ENCODE results near the gene HEATR3.

The HEATR3 gene

GRCh38 chr16:50093607-50094539, 28.1 kb downstream of the HEATR3 start:
- Histone ChIP-seq H3K27ac (ENCODE audit: insufficient read depth, low read length, poor library complexity, severe bottlenecking) (no peak overlapping the region), H3K36me3 (ENCODE audit: control insufficient read depth, insufficient read depth, low read length) (peaks cover 10% of the 10 kb centered on the region), H3K4me1 (ENCODE audit: control insufficient read depth, insufficient read depth, low read length, poor library complexity, severe bottlenecking) (no peaks in the 10 kb centered on the region), H3K27me3 (replicated peaks; ENCODE audit: control insufficient read depth, insufficient read depth, low read length, poor library complexity, severe bottlenecking) (no peaks in the 10 kb centered on the region), H3K9me3 (ENCODE audit: control insufficient read depth, low read length) (no peaks in the 10 kb centered on the region), H3K4me3 (ENCODE audit: insufficient read depth, low read depth, low read length, poor library complexity, severe bottlenecking) (no peak overlapping the region)
- peak in 2 of 3 donors; percentile 2 to 3 for DNase-seq

DNA sequence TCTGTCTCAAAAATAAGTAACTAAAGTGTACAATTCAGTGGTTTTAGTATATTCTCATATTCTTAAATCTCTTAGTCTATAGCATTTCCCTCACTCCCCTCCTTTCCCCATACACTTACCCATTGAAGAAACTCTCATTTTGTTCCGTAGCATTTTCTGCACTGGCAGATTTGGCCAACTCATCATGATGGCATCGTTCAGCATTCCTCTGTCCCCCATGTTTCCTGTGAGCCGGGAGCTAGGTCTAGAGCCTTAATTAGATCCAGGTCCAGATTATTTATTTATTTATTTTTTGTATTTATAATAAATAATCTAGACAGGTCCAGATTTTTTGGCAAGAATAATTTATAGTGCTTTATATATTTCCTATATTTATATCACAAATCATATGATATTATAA, 31.0 kb downstream of the HEATR3 start:
- peaks cover 20% of the 10 kb centered on the region for H3K36me3 ChIP-seq (ENCODE audit: control insufficient read depth, insufficient read depth, low read length)
- no peak overlapping the region for H3K27ac ChIP-seq (ENCODE audit: insufficient read depth, low read length, poor library complexity, severe bottlenecking)
- no peaks in the 10 kb centered on the region for H3K27me3 ChIP-seq (replicated peaks; ENCODE audit: control insufficient read depth, insufficient read depth, low read length, poor library complexity, severe bottlenecking)
- DNase-seq: no peak
- no peaks in the 10 kb centered on the region for H3K4me1 ChIP-seq (ENCODE audit: control insufficient read depth, insufficient read depth, low read length, poor library complexity, severe bottlenecking)
- no peaks in the 10 kb centered on the region for H3K9me3 ChIP-seq (ENCODE audit: control insufficient read depth, low read length)
- H3K4me3 ChIP-seq (ENCODE audit: insufficient read depth, low read depth, low read length, poor library complexity, severe bottlenecking): no peak overlapping the region

DNA sequence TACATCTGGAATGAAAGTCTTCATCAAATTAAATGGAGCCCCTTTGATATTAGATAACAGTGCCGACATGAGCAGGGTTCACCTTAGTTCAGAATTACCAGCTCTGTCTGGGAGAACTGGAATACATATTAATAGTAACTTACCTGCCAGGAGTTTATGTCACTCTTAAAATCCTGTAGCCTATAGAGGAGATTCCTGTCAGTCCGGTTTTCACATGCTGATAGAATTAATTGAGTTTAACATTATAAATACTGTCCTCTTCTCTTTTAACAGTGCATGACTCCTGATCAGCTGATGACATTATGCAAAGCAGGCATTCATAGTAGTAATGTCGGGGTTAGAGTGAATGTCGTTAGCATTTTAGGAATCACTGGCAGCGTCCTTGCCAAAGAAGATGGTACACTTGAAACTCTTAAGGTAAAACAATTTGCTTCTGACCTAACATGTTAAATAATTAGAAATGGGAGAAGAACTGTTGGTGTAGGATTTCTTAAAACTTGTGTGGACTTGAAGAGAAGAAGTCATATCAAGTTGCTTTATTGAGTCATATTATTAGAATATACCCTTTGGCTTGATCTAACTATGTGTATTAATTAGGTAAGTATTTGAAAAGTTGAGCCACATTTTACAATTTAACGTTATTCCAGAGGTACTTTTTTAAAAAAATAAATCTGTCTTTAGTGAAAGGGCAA, 34.3 kb downstream of the HEATR3 start:
- no peak overlapping the region for H3K27ac ChIP-seq (ENCODE audit: insufficient read depth, low read length, poor library complexity, severe bottlenecking)
- H3K36me3 ChIP-seq (ENCODE audit: control insufficient read depth, insufficient read depth, low read length): peaks cover 41% of the 10 kb centered on the region
- no peak for DNase-seq

DNA sequence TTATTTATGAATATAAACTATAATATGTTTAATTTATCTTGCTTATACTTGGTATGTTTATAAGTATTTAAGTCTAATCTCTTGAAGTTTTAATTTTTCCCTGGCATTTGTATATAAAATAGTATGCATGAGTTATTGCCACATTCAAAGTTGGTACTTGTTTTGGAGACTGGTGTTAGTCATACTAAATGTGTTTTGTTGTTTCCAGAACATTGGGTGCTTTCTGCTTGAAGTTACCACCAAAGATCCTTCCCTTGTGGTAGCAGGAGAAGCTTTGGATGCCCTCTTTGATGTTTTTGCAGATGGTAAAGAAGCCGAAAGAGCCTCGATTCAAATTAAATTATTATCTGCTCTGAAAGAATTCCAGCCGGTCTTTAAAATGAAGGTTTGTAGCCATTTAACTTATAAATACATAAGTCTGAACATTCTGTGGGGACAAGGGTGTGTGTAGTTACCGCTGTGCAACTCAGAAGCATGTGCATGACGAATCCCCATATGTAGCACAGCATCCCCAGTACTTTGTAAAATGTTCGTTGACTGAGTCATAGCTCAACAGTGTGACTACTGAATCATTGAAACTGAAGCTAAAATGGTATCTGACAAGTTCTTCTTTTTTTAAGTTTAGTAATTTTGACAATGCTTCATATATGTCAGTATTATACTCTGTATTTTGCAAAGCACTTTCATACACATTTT, 36.4 kb downstream of the HEATR3 start:
- Histone ChIP-seq H3K36me3 (ENCODE audit: control insufficient read depth, insufficient read depth, low read length) (peaks cover 38% of the 10 kb centered on the region), H3K4me3 (ENCODE audit: insufficient read depth, low read depth, low read length, poor library complexity, severe bottlenecking) (no peak overlapping the region), H3K27ac (ENCODE audit: insufficient read depth, low read length, poor library complexity, severe bottlenecking) (no peak overlapping the region), H3K4me1 (ENCODE audit: control insufficient read depth, insufficient read depth, low read length, poor library complexity, severe bottlenecking) (no peaks in the 10 kb centered on the region), H3K27me3 (replicated peaks; ENCODE audit: control insufficient read depth, insufficient read depth, low read length, poor library complexity, severe bottlenecking) (no peaks in the 10 kb centered on the region), H3K9me3 (ENCODE audit: control insufficient read depth, low read length) (no peaks in the 10 kb centered on the region)
- no peak for DNase-seq

More for the DNA sequence above, 34.3 kb downstream of the HEATR3 start:
- H3K4me3 ChIP-seq (ENCODE audit: insufficient read depth, low read depth, low read length, poor library complexity, severe bottlenecking): no peak overlapping the region
- no peaks in the 10 kb centered on the region for H3K27me3 ChIP-seq (replicated peaks; ENCODE audit: control insufficient read depth, insufficient read depth, low read length, poor library complexity, severe bottlenecking)
- no peaks in the 10 kb centered on the region for H3K9me3 ChIP-seq (ENCODE audit: control insufficient read depth, low read length)
- H3K4me1 ChIP-seq (ENCODE audit: control insufficient read depth, insufficient read depth, low read length, poor library complexity, severe bottlenecking): no peaks in the 10 kb centered on the region

DNA sequence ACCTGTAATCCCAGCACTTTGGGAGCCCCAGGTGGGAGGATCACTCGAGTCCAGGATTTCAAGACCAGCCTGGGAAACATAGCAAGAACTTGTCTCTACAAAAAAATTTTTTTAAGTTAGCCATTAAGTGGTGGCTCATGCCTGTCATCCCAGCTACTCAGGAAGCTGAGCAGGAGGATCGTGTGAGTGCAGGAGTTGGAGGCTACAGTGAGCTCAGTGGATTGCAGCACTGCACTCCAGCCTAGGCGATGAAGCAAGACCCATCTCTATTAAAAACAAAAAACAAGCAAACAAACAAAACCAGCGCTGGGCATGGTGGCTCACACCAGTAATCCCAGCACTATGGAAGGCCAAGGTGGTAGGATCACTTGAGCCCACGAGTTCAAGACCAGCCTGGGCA, 38.0 kb downstream of the HEATR3 start:
- no peak overlapping the region for H3K27ac ChIP-seq (ENCODE audit: insufficient read depth, low read length, poor library complexity, severe bottlenecking)
- H3K36me3 ChIP-seq (ENCODE audit: control insufficient read depth, insufficient read depth, low read length): peaks cover 38% of the 10 kb centered on the region
- H3K4me1 ChIP-seq (ENCODE audit: control insufficient read depth, insufficient read depth, low read length, poor library complexity, severe bottlenecking): no peaks in the 10 kb centered on the region
- H3K9me3 ChIP-seq (ENCODE audit: control insufficient read depth, low read length): no peaks in the 10 kb centered on the region
- H3K4me3 ChIP-seq (ENCODE audit: insufficient read depth, low read depth, low read length, poor library complexity, severe bottlenecking): no peak overlapping the region
- H3K27me3 ChIP-seq (replicated peaks; ENCODE audit: control insufficient read depth, insufficient read depth, low read length, poor library complexity, severe bottlenecking): no peaks in the 10 kb centered on the region
- no peak for DNase-seq

DNA sequence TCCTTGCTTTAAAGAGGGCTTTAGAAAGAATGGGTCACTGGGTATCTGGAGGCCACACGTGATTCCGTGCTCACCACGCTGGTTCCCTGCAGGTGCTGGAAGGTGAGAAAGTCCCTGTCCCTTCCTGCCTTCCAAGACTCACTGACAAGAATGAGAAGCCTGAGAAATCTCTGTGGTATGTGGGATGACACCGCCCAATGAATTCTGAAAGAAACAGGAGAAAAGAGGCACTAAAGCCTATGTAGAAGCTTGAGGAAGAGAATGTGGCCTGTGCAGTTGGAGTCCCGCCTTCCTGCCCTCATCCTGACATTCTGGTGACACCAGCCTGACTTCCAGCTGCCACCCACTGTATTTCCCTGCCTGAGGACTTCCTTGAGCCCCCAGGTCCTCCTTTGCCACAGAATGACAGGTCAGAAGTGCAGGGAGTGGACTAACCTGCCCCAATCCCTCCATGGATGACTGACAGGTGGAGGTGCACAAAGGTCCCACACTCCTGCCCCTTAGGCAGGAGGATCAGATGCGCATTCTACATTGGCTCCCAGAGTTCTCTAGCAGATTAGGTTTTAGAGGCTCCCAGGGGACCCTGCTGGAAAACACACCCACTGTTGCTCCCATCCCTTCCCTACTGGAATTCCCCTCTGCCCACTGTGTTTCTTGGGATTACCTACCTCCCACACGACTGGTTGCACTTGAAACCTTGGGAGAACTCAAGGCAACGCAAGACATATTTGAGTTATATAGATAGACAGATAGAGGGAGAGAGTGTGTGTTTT, 48.8 kb downstream of the HEATR3 start:
- Histone ChIP-seq H3K27me3 (replicated peaks; ENCODE audit: control insufficient read depth, insufficient read depth, low read length, poor library complexity, severe bottlenecking) (no peaks in the 10 kb centered on the region), H3K9me3 (ENCODE audit: control insufficient read depth, low read length) (no peaks in the 10 kb centered on the region), H3K4me1 (ENCODE audit: control insufficient read depth, insufficient read depth, low read length, poor library complexity, severe bottlenecking) (no peaks in the 10 kb centered on the region), H3K27ac (ENCODE audit: insufficient read depth, low read length, poor library complexity, severe bottlenecking) (no peak overlapping the region), H3K4me3 (ENCODE audit: insufficient read depth, low read depth, low read length, poor library complexity, severe bottlenecking) (no peak overlapping the region), H3K36me3 (ENCODE audit: control insufficient read depth, insufficient read depth, low read length) (no peaks in the 10 kb centered on the region)
- no peak for DNase-seq

DNA sequence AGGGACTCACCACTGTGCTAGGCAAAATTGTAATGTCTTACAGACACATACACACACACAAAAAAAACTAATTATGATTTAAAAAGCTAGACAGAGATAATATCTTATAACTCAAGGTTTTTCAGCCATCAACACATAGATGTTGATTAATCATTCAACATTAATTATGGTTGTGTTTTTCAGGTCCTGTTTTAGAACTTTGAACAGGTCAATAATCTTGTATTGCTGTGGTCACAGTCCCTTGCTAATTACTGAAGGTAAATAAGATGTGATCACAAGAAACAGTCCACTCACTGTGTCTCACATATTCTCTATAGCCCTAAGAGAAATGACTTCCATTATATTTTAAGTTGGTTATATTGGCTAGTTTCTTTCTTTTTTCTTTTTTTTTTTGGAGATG, 54.9 kb downstream of the HEATR3 start:
- Histone ChIP-seq H3K27me3 (replicated peaks; ENCODE audit: control insufficient read depth, insufficient read depth, low read length, poor library complexity, severe bottlenecking) (no peaks in the 10 kb centered on the region), H3K4me3 (ENCODE audit: insufficient read depth, low read depth, low read length, poor library complexity, severe bottlenecking) (no peak overlapping the region), H3K4me1 (ENCODE audit: control insufficient read depth, insufficient read depth, low read length, poor library complexity, severe bottlenecking) (no peaks in the 10 kb centered on the region), H3K9me3 (ENCODE audit: control insufficient read depth, low read length) (no peaks in the 10 kb centered on the region), H3K27ac (ENCODE audit: insufficient read depth, low read length, poor library complexity, severe bottlenecking) (no peak overlapping the region), H3K36me3 (ENCODE audit: control insufficient read depth, insufficient read depth, low read length) (no peaks in the 10 kb centered on the region)
- no peak for DNase-seq

GRCh38 chr16:50121278-50121677, 55.5 kb downstream of the HEATR3 start:
- no peak overlapping the region for H3K27ac ChIP-seq (ENCODE audit: insufficient read depth, low read length, poor library complexity, severe bottlenecking)
- DNase-seq: no peak
- H3K27me3 ChIP-seq (replicated peaks; ENCODE audit: control insufficient read depth, insufficient read depth, low read length, poor library complexity, severe bottlenecking): no peaks in the 10 kb centered on the region
- H3K4me3 ChIP-seq (ENCODE audit: insufficient read depth, low read depth, low read length, poor library complexity, severe bottlenecking): no peak overlapping the region
- H3K36me3 ChIP-seq (ENCODE audit: control insufficient read depth, insufficient read depth, low read length): no peaks in the 10 kb centered on the region
- H3K4me1 ChIP-seq (ENCODE audit: control insufficient read depth, insufficient read depth, low read length, poor library complexity, severe bottlenecking): no peaks in the 10 kb centered on the region
- no peaks in the 10 kb centered on the region for H3K9me3 ChIP-seq (ENCODE audit: control insufficient read depth, low read length)

GRCh38 chr16:50121721-50122445, 56.1 kb downstream of the HEATR3 start:
- Histone ChIP-seq H3K4me3 (ENCODE audit: insufficient read depth, low read depth, low read length, poor library complexity, severe bottlenecking) (no peak overlapping the region), H3K27me3 (replicated peaks; ENCODE audit: control insufficient read depth, insufficient read depth, low read length, poor library complexity, severe bottlenecking) (no peaks in the 10 kb centered on the region), H3K9me3 (ENCODE audit: control insufficient read depth, low read length) (no peaks in the 10 kb centered on the region), H3K27ac (ENCODE audit: insufficient read depth, low read length, poor library complexity, severe bottlenecking) (no peak overlapping the region), H3K36me3 (ENCODE audit: control insufficient read depth, insufficient read depth, low read length) (no peaks in the 10 kb centered on the region), H3K4me1 (ENCODE audit: control insufficient read depth, insufficient read depth, low read length, poor library complexity, severe bottlenecking) (no peaks in the 10 kb centered on the region)
- DNase-seq: peak in 1 of 3 donors; percentile 1

All from effector memory CD4-positive, alpha-beta T cell (primary cell).